ENCODE results near the gene MUCL3. TPM values are rescaled to one million over a fixed set of nuclear protein-coding genes. Genes with fewer than 3 reads are reported as not detected.

MUCL3 gene
- total RNA-seq, 2 experiments from 2014 or later: not detected

DNA sequence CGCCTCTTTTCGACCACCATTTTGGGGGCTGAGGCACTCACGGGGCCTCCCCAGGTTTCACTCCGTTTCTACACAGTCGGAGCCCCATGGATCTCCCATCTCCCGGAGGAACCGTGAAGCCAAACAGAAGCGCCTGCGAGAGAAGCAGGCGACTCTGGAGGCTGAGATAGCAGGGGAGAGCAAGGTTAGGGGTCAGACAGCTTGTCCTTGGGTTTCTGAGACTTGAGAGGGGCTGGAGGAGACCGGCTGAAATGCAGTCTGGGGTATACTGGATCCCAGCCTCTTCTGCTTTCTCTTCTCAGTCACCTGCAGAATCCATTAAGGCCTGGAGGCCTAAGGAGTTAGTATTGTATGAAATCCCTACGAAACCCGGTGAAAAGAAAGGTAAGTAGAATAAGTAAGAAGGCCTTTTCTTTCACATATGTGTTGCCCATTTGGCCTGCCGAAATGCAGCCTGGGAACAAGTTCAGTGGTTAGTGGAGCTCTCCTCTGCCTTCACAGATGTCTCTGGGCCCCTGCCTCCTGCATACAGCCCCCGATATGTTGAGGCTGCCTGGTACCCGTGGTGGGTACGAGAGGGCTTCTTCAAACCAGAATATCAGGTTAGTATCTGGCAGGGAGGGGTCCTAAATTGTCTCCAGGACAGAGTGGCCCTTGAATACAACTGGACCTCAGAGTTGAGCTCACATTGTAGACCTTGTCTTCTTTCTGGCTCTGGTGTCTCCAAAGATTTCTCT, 25.8 kb upstream of the MUCL3 start:
- Histone ChIP-seq H3K36me3 (ENCODE audit: insufficient read depth, low read length) (peaks cover 70% of the 10 kb centered on the region), H3K9me2 (ENCODE audit: insufficient read depth, low read length) (no peaks in the 10 kb centered on the region), H3K27ac (ENCODE audit: low read depth, low read length, poor library complexity, severe bottlenecking) (peak overlapping the region; percentile 63), H2AFZ (ENCODE audit: low read length) (peak overlapping the region; percentile 56; the same call in 1 of the 2 replicates), H3K9me3 (ENCODE audit: low read length) (no peaks in the 10 kb centered on the region), H3K4me1 (ENCODE audit: insufficient read depth, low read length, poor library complexity, severe bottlenecking) (peaks cover 22% of the 10 kb centered on the region), H3K79me2 (ENCODE audit: insufficient read depth, low read depth, low read length) (peaks cover 5% of the 10 kb centered on the region; the same call in 1 of the 2 replicates), H3K4me3 (ENCODE audit: low read depth, low read length, poor library complexity, severe bottlenecking) (peak overlapping the region; percentile 76), H3K4me2 (ENCODE audit: low read length) (peak overlapping the region; percentile 98), H4K20me1 (ENCODE audit: insufficient read depth, low read length) (no peaks in the 10 kb centered on the region)
- POLR2A ChIA-PET: interaction anchor here (0.7 to 1.4 kb wide), 4 partner anchors 10 to 182 kb away, joined by 4 to 5 read pairs (median 4); no protein-coding TSS in a partner anchor
- no TSS peak for BruUV-seq (replicated peaks)
- peak; percentile 35 for DNase-seq (ENCODE audit: low spot score)
- intact Hi-C loops (cut with micrococcal nuclease; ENCODE audit: unreplicated experiment): loop anchor here (1.0 to 2.0 kb wide), 3 partner anchors 30 to 172 kb away; partner anchors contain the start of gene DDR1
- no peak for TF ChIP-seq EZH2phosphoT487 (IDR thresholded peaks at IDR 0.05; ENCODE audit: borderline replicate concordance, low read depth, low read length)
- TF ChIP-seq, protein P1, sequence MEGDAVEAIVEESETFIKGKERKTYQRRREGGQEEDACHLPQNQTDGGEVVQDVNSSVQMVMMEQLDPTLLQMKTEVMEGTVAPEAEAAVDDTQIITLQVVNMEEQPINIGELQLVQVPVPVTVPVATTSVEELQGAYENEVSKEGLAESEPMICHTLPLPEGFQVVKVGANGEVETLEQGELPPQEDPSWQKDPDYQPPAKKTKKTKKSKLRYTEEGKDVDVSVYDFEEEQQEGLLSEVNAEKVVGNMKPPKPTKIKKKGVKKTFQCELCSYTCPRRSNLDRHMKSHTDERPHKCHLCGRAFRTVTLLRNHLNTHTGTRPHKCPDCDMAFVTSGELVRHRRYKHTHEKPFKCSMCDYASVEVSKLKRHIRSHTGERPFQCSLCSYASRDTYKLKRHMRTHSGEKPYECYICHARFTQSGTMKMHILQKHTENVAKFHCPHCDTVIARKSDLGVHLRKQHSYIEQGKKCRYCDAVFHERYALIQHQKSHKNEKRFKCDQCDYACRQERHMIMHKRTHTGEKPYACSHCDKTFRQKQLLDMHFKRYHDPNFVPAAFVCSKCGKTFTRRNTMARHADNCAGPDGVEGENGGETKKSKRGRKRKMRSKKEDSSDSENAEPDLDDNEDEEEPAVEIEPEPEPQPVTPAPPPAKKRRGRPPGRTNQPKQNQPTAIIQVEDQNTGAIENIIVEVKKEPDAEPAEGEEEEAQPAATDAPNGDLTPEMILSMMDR (conservative IDR thresholded peaks at IDR 0.05; ENCODE audit: low read length): no peak
- CTCF ChIA-PET (ENCODE audit: unreplicated experiment): interaction anchor here (0.8 to 2.3 kb wide), 4 partner anchors 9 to 156 kb away, joined by 3 to 7 read pairs (median 4); no protein-coding TSS in a partner anchor

DNA sequence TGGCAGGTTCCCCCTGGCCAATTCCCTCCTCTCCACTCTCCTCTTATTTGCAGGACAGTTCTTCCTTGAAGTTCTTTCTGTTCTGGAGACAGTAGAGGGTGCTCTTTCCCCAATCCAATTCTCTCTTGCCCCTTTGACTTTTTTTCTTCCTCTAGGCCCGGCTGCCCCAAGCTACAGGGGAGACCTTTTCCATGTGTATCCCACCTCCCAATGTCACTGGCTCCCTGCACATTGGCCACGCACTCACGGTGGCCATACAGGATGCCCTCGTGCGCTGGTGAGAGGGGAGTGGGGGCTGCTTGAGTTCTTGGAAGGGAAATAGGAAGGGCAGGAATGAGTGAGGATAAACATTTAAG, 25.2 kb upstream of the MUCL3 start:
- Histone ChIP-seq H4K20me1 (ENCODE audit: insufficient read depth, low read length) (no peaks in the 10 kb centered on the region), H3K27ac (ENCODE audit: low read depth, low read length, poor library complexity, severe bottlenecking) (peak overlapping the region; percentile 63), H3K4me1 (ENCODE audit: insufficient read depth, low read length, poor library complexity, severe bottlenecking) (peaks cover 22% of the 10 kb centered on the region), H3K4me3 (ENCODE audit: low read depth, low read length, poor library complexity, severe bottlenecking) (peak overlapping the region; percentile 76), H3K4me2 (ENCODE audit: low read length) (peak overlapping the region; percentile 98), H2AFZ (ENCODE audit: low read length) (no peak overlapping the region), H3K79me2 (ENCODE audit: insufficient read depth, low read depth, low read length) (peaks cover 5% of the 10 kb centered on the region; the same call in 1 of the 2 replicates), H3K36me3 (ENCODE audit: insufficient read depth, low read length) (peaks cover 72% of the 10 kb centered on the region), H3K9me2 (ENCODE audit: insufficient read depth, low read length) (no peaks in the 10 kb centered on the region), H3K9me3 (ENCODE audit: low read length) (no peaks in the 10 kb centered on the region)
- no peak for TF ChIP-seq EZH2phosphoT487 (IDR thresholded peaks at IDR 0.05; ENCODE audit: borderline replicate concordance, low read depth, low read length)
- TF ChIP-seq, protein P1 (conservative IDR thresholded peaks at IDR 0.05; ENCODE audit: low read length): peak; percentile 83
- DNase-seq (ENCODE audit: low spot score): peak; percentile 61
- ChIA-PET CTCF (ENCODE audit: unreplicated experiment) (interaction anchor here (0.8 to 2.3 kb wide), 4 partner anchors 9 to 164 kb away, joined by 3 to 7 read pairs (median 4); no protein-coding TSS in a partner anchor), POLR2A (interaction anchor here (0.7 to 1.1 kb wide), 2 partner anchors 33 to 183 kb away, joined by 4 read pairs; no protein-coding TSS in a partner anchor)
- no TSS peak for BruUV-seq (replicated peaks)
- intact Hi-C loops (cut with micrococcal nuclease; ENCODE audit: unreplicated experiment): loop anchor here (2.0 kb wide), 2 partner anchors 31 to 171 kb away; partner anchors contain the start of gene DDR1

DNA sequence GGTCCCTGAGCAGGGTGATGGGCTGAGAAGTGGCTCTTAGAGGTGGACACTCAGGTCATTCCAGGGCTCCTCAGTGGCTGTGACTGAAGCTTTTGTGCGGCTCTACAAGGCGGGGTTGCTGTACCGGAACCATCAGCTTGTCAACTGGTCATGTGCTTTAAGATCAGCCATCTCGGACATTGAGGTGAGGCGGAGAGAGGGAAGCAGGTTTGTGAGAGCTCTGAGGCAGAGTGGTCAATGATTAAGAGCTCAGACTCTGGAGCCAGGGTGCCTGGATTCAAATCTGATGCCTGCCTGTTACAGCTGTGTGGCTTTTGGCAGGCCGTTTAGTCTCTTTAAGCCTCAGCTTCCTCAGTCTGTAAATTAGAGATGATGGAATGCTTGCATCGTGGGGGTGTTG, 23.7 kb upstream of the MUCL3 start:
- intact Hi-C loops (cut with micrococcal nuclease; ENCODE audit: unreplicated experiment): no loop called here
- Histone ChIP-seq H3K79me2 (ENCODE audit: insufficient read depth, low read depth, low read length) (peaks cover 5% of the 10 kb centered on the region; the same call in 1 of the 2 replicates), H3K27ac (ENCODE audit: low read depth, low read length, poor library complexity, severe bottlenecking) (no peak overlapping the region), H3K4me1 (ENCODE audit: insufficient read depth, low read length, poor library complexity, severe bottlenecking) (peaks cover 22% of the 10 kb centered on the region), H3K9me3 (ENCODE audit: low read length) (no peaks in the 10 kb centered on the region), H4K20me1 (ENCODE audit: insufficient read depth, low read length) (no peaks in the 10 kb centered on the region), H3K4me3 (ENCODE audit: low read depth, low read length, poor library complexity, severe bottlenecking) (no peak overlapping the region), H3K4me2 (ENCODE audit: low read length) (no peak overlapping the region), H3K36me3 (ENCODE audit: insufficient read depth, low read length) (peaks cover 74% of the 10 kb centered on the region), H2AFZ (ENCODE audit: low read length) (no peak overlapping the region), H3K9me2 (ENCODE audit: insufficient read depth, low read length) (no peaks in the 10 kb centered on the region)
- BruUV-seq (replicated peaks): no TSS peak
- DNase-seq (ENCODE audit: low spot score): no peak
- POLR2A ChIA-PET: no interaction called here
- TF ChIP-seq, protein P1 (conservative IDR thresholded peaks at IDR 0.05; ENCODE audit: low read length): no peak
- no peak for TF ChIP-seq EZH2phosphoT487 (IDR thresholded peaks at IDR 0.05; ENCODE audit: borderline replicate concordance, low read depth, low read length)
- CTCF ChIA-PET (ENCODE audit: unreplicated experiment): no interaction called here

Data from OCI-LY7 (cell line).